HAP-1 (cell line): ENCODE measurements around the gene NR3C2.

Experiments
- DNase-seq, 2 experiments: peaks; one replicate each; pipeline ENCODE4 v3.0.0-alpha.2; 2016 to 2020; ENCODE audit warnings: low spot score in 2 of 2
- H3K27me3 ChIP-seq: fragments of 250-450 bp; sonication (Bioruptor Pico); 2 replicates; pipeline ENCODE4 v1.5.1; 2020; ENCODE audit warnings: low read depth, mild to moderate bottlenecking, moderate library complexity
- H3K36me3 ChIP-seq: fragments of 250-450 bp; sonication (Bioruptor Pico); replicated peaks from 2 replicates; pipeline ENCODE4 v1.5.1; 2020; ENCODE audit warnings: mild to moderate bottlenecking
- H3K4me1 ChIP-seq: fragments of 250-450 bp; sonication (Bioruptor Pico); 2 replicates; pipeline ENCODE4 v1.5.1; 2020; ENCODE audit warnings: mild to moderate bottlenecking
- H3K4me3 ChIP-seq: fragments of 250-450 bp; sonication (Bioruptor Pico); 2 replicates; pipeline ENCODE4 v1.5.1; 2020; ENCODE audit warnings: mild to moderate bottlenecking, moderate library complexity
- H3K9me3 ChIP-seq: fragments of 250-450 bp; sonication (Bioruptor Pico); 2 replicates; pipeline ENCODE4 v1.5.1; 2020; ENCODE audit warnings: mild to moderate bottlenecking, moderate library complexity
- in situ Hi-C: fragments of 300-500 bp; cut with MboI; formaldehyde crosslinking; loops from 3 replicates; pipeline ENCODE4 v1.14.3; 2020; ENCODE audit warnings: low sequenced_read_pairs, inconsistent platforms, mixed read lengths

NR3C2 gene

GRCh38 chr4:148425327-148426110 lies 16.7 kb downstream of the NR3C2 start:
- H3K36me3 ChIP-seq: no peaks in the 10 kb centered on the region
- H3K27me3 ChIP-seq: no peaks in the 10 kb centered on the region
- H3K9me3 ChIP-seq: no peaks in the 10 kb centered on the region
- in situ Hi-C loops: no loop called here
- H3K4me3 ChIP-seq: no peak overlapping the region
- H3K4me1 ChIP-seq: no peaks in the 10 kb centered on the region
- no peak for DNase-seq

- in situ Hi-C loops: no loop called here
These were observed 21.8 kb downstream of the NR3C2 start for GRCh38 chr4:148420397-148420796.

GRCh38 chr4:148415500-148415899 lies 26.7 kb downstream of the NR3C2 start:
- Histone ChIP-seq H3K9me3 (no peaks in the 10 kb centered on the region), H3K4me3 (no peak overlapping the region), H3K27me3 (no peaks in the 10 kb centered on the region), H3K4me1 (no peaks in the 10 kb centered on the region), H3K36me3 (no peaks in the 10 kb centered on the region)
- in situ Hi-C loops: no loop called here
- peak in 1 of 2 experiments; percentile 6 for DNase-seq

More at GRCh38 chr4:148420397-148420796, 21.8 kb downstream of the NR3C2 start:
- no peaks in the 10 kb centered on the region for H3K4me1 ChIP-seq
- H3K27me3 ChIP-seq: no peaks in the 10 kb centered on the region
- H3K9me3 ChIP-seq: no peaks in the 10 kb centered on the region
- H3K4me3 ChIP-seq: no peak overlapping the region
- no peak for DNase-seq
- no peaks in the 10 kb centered on the region for H3K36me3 ChIP-seq

GRCh38 chr4:148412460-148412994 lies 29.7 kb downstream of the NR3C2 start:
- Histone ChIP-seq H3K36me3 (no peaks in the 10 kb centered on the region), H3K4me3 (no peak overlapping the region), H3K4me1 (no peaks in the 10 kb centered on the region), H3K27me3 (no peaks in the 10 kb centered on the region), H3K9me3 (no peaks in the 10 kb centered on the region)
- DNase-seq: no peak
- in situ Hi-C loops: no loop called here

GRCh38 chr4:148405161-148405893 lies 36.9 kb downstream of the NR3C2 start:
- no peaks in the 10 kb centered on the region for H3K9me3 ChIP-seq
- no peaks in the 10 kb centered on the region for H3K36me3 ChIP-seq
- H3K27me3 ChIP-seq: no peaks in the 10 kb centered on the region
- H3K4me3 ChIP-seq: no peak overlapping the region
- in situ Hi-C loops: no loop called here
- no peak for DNase-seq
- H3K4me1 ChIP-seq: no peaks in the 10 kb centered on the region

- in situ Hi-C loops: no loop called here
- Histone ChIP-seq H3K36me3 (no peaks in the 10 kb centered on the region), H3K4me1 (peaks cover 9% of the 10 kb centered on the region)
These were observed 43.2 kb downstream of the NR3C2 start for GRCh38 chr4:148398988-148399387.

GRCh38 chr4:148397771-148398170 lies 44.4 kb downstream of the NR3C2 start:
- Histone ChIP-seq H3K4me3 (no peak overlapping the region), H3K27me3 (no peaks in the 10 kb centered on the region), H3K9me3 (no peaks in the 10 kb centered on the region), H3K4me1 (peaks cover 9% of the 10 kb centered on the region), H3K36me3 (no peaks in the 10 kb centered on the region)
- in situ Hi-C loops: no loop called here
- no peak for DNase-seq

More at GRCh38 chr4:148398988-148399387, 43.2 kb downstream of the NR3C2 start:
- no peak overlapping the region for H3K4me3 ChIP-seq
- DNase-seq: no peak
- no peaks in the 10 kb centered on the region for H3K9me3 ChIP-seq
- no peaks in the 10 kb centered on the region for H3K27me3 ChIP-seq

- peaks cover 9% of the 10 kb centered on the region for H3K4me1 ChIP-seq
- no peaks in the 10 kb centered on the region for H3K27me3 ChIP-seq
- H3K4me3 ChIP-seq: no peak overlapping the region
- H3K36me3 ChIP-seq: no peaks in the 10 kb centered on the region
- peak in 1 of 2 experiments; percentile 7 for DNase-seq
- no peaks in the 10 kb centered on the region for H3K9me3 ChIP-seq
- in situ Hi-C loops: no loop called here
These were observed 45.1 kb downstream of the NR3C2 start for GRCh38 chr4:148396986-148397673.

GRCh38 chr4:148395771-148396170 lies 46.4 kb downstream of the NR3C2 start:
- peaks cover 9% of the 10 kb centered on the region for H3K4me1 ChIP-seq
- no peaks in the 10 kb centered on the region for H3K27me3 ChIP-seq
- H3K36me3 ChIP-seq: no peaks in the 10 kb centered on the region
- no peak for DNase-seq
- in situ Hi-C loops: no loop called here
- no peak overlapping the region for H3K4me3 ChIP-seq
- no peaks in the 10 kb centered on the region for H3K9me3 ChIP-seq

GRCh38 chr4:148391056-148391455 lies 51.2 kb downstream of the NR3C2 start:
- no peaks in the 10 kb centered on the region for H3K27me3 ChIP-seq
- H3K36me3 ChIP-seq: no peaks in the 10 kb centered on the region
- no peak overlapping the region for H3K4me3 ChIP-seq
- in situ Hi-C loops: no loop called here
- DNase-seq: no peak
- no peaks in the 10 kb centered on the region for H3K4me1 ChIP-seq
- H3K9me3 ChIP-seq: no peaks in the 10 kb centered on the region

- H3K9me3 ChIP-seq: no peaks in the 10 kb centered on the region
- DNase-seq: no peak
- no peaks in the 10 kb centered on the region for H3K27me3 ChIP-seq
- no peaks in the 10 kb centered on the region for H3K36me3 ChIP-seq
- in situ Hi-C loops: no loop called here
- no peaks in the 10 kb centered on the region for H3K4me1 ChIP-seq
- no peak overlapping the region for H3K4me3 ChIP-seq
These were observed 51.9 kb downstream of the NR3C2 start for GRCh38 chr4:148390311-148390710.

GRCh38 chr4:148380291-148380690 lies 61.9 kb downstream of the NR3C2 start:
- in situ Hi-C loops: no loop called here
- Histone ChIP-seq H3K27me3 (no peaks in the 10 kb centered on the region), H3K9me3 (no peaks in the 10 kb centered on the region), H3K36me3 (no peaks in the 10 kb centered on the region), H3K4me3 (no peak overlapping the region), H3K4me1 (no peaks in the 10 kb centered on the region)
- no peak for DNase-seq

GRCh38 chr4:148376151-148376550 lies 66.1 kb downstream of the NR3C2 start:
- no peaks in the 10 kb centered on the region for H3K36me3 ChIP-seq
- no peak overlapping the region for H3K4me3 ChIP-seq
- H3K9me3 ChIP-seq: no peaks in the 10 kb centered on the region
- DNase-seq: peak; percentile 43 to 45
- in situ Hi-C loops: no loop called here
- H3K4me1 ChIP-seq: no peaks in the 10 kb centered on the region
- H3K27me3 ChIP-seq: no peaks in the 10 kb centered on the region

GRCh38 chr4:148375584-148375983 lies 66.6 kb downstream of the NR3C2 start:
- H3K36me3 ChIP-seq: no peaks in the 10 kb centered on the region
- DNase-seq: no peak
- in situ Hi-C loops: no loop called here
- no peaks in the 10 kb centered on the region for H3K9me3 ChIP-seq
- no peaks in the 10 kb centered on the region for H3K27me3 ChIP-seq
- no peaks in the 10 kb centered on the region for H3K4me1 ChIP-seq
- H3K4me3 ChIP-seq: no peak overlapping the region
